TTC549 (cell line): ENCODE results near the gene FREM3.
"Not testable (repeated sequence)": the region's sequence is repeated elsewhere in the genome, so short reads cannot be mapped to it uniquely, and the experiment has no call there.

Source experiments
- FAIRE-seq: peaks from 2 replicates; lab custom pipeline; 2012; peaks lifted over from hg19 to GRCh38; lab: Jason Lieb, UNC

Gene FREM3

GRCh38 chr4:143700416-143701352, at the start of gene FREM3:
Gene FREM3, minus strand, starts transcription at chr4:143700675. Its CDS starts 0 bp downstream, at chr4:143700675.
- no peak for FAIRE-seq

- no peak for FAIRE-seq
Measured at GRCh38 chr4:143745874-143746273, 45.4 kb upstream of the FREM3 start.

GRCh38 chr4:143743591-143743990, 43.1 kb upstream of the FREM3 start:
- no peak for FAIRE-seq

GRCh38 chr4:143742834-143743233, 42.4 kb upstream of the FREM3 start:
- FAIRE-seq: no peak

DNA sequence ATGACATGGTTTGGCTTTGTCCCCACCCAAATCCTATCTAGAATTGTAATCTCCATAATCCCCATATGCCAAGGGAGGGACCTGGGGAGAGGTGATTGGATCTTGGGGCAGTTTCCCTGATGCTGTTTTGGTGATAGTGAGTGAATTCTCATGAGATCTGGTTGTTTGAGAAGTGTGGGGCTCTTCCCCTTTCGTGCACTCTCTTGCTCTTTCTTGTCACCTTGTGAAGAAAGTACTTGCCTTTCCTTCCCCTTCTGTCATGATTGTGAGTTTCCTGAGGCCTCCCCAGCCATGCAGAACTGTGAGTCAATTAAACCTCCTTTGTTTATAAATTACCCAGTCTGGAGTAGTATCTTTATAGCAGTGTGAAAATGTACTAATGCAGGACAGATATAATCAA, 36.4 kb upstream of the FREM3 start:
- FAIRE-seq: no peak

- FAIRE-seq: not testable (repeated sequence)
Measured at GRCh38 chr4:143736061-143736460, 35.6 kb upstream of the FREM3 start.

GRCh38 chr4:143728166-143728565, 27.7 kb upstream of the FREM3 start:
- FAIRE-seq: no peak

DNA sequence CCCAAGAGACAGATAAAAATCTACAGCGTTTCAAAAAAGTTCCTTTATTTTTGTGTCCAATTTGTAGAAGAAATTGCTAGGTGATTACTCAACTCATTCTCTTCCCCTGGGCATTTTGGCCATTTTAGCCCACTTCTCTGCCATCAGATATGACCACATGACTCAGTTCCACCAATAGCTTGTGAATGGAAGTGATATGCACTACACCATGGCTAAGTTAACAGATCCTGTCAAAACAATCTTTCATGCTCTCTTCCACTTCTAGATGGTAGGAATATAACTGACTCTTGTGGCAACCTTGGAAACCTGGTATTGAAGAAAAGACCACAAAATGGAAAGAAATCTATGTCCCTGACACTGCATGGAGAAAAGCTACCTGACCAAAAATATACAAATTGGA, 26.2 kb upstream of the FREM3 start:
- FAIRE-seq: no peak

- no peak for FAIRE-seq
Measured at GRCh38 chr4:143721317-143721716, 20.8 kb upstream of the FREM3 start.

- FAIRE-seq: not testable (repeated sequence)
Measured at GRCh38 chr4:143718748-143719147, 18.3 kb upstream of the FREM3 start.

DNA sequence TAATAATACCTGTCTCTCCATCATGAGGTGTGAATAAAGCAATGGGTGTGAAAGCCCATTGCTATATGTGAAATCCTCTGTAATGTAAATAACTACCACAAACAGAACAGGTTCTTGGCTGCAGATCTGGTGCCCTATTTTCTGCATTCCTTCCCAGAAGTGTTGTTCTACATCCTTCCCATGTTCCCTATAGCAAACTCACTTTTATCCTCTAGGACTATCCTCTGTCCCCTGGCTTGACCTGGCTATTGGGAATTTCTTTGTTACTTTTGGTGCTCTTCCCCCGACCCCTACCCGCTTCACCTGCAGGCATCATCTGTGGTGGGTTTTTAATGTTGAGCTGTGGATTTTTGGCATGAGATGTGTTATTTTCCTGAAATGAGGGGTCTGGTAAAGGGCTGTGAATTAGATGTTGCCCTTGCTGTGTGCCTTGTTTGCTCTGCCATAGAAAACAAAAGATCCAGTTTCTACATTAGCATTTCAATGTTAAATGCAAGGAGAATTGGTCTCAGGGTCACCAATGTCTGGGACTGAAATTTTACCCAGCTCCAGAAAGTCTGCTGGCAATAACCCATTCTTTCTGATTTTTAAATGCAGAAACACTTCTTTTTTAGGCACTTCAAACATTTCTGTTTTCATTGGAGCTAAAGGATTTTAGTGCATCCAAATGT, 13.6 kb upstream of the FREM3 start:
- no peak for FAIRE-seq

- no peak for FAIRE-seq
Measured at GRCh38 chr4:143713553-143713952, 13.1 kb upstream of the FREM3 start.

GRCh38 chr4:143712155-143712550, 11.7 kb upstream of the FREM3 start:
- no peak for FAIRE-seq

DNA sequence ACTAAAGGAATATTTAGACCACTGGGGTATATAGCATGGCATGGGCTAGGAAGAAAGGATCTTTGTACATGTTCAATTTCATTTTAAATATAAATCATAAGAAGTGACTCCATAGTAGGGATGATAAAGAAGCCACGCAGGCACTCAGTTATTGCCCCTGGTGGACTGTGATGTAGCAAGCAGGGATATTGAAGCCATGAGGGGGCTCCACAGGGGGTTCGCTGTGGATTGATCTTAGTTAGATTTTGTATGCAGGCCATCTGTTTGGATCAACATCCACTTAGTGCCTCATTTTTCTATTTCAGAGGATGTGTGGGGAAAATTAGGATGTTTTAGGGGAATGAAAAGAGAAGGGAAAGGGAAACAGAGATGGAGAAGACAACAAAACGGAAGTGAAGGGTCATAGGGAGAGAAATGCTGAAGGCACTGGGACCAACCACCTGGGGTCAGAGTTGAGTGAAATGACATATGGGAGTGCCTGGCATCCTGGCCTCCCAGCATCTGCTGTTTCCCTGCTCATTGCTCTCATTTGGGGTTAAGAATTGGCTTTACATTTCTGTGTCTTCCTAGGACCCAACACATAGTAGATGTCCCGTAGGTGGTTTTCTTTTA, 11.2 kb upstream of the FREM3 start:
- no peak for FAIRE-seq

DNA sequence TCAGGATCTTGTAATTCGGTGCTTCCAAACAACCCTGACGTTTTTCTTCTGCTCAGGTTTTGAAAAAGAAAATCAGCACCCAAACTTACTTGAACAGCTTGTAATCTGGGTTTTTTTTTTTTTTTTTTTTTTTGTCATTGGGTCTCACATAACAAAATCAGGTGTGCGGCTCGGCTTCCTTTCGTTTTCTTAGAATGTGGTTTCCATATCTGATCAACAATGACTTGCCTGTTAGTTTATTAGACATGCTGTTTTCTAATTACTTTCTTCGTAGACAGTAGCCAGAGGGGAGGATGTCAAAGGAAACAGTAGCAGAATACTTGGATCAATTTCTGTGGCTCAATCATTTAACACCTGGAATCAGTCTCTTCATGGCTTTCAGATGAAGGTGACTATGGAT, 890 bp upstream of the FREM3 start:
- no peak for FAIRE-seq

DNA sequence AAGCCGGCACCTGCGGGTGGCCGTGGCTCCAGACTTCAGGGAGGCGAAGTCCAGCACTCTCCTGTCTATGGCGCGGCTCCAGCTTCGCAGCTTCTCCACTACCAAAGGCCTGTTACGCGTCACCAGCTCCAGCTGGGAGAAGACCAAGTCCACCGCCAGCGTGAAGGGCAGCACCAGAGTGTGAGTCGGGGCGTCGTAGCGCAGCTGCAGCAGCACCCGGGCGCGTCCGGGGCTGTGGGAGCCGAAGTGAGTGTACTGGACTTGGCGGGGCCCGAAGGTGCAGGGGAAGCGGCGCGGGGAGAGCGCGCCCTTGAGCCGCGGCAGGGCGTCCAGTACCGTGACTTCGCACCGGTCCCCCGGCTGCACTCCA, 444 bp downstream of the FREM3 start:
- FAIRE-seq: no peak

- FAIRE-seq: no peak
Measured at GRCh38 chr4:143699331-143700045, 987 bp downstream of the FREM3 start.

DNA sequence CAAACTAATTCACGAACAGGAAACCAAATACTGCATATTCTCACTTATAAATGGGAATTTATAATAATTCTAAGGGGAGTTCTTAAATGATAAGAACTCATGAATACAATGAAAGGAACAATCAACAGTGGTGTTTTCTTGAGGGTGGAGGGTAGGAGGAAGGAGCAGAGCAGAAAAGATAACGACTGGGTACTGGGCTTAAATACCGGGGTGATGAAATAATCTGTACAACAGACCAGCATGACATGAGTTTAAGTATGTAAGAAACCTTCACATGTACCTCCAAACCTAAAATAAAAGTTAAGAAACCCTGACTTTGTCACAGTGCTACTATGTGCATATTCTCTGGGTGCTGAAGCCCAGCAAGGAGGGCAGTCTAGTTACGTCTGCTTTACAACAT, 6.6 kb downstream of the FREM3 start:
- FAIRE-seq: no peak

DNA sequence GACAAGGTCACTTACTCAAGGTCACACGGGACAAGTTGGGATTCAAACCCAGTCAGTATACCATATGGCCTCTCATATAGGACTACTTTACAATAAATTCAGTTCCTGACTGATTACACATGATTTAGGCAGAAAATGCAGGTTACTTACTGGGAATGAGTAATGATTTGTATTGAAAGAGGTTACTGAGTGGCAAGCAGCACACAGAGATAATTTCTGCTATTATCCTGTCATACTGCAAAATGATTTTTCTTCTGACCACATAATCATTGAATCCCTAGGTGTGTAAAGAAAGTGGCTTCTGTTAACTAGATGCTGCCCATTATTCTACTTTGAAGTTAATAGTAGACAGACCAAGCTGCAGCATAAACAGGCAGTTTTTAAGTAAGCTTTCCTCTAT, 8.2 kb downstream of the FREM3 start:
- FAIRE-seq: no peak

- FAIRE-seq: no peak
Measured at GRCh38 chr4:143679434-143679833, 21.0 kb downstream of the FREM3 start.

- not testable (repeated sequence) for FAIRE-seq
Measured at GRCh38 chr4:143673629-143674028, 26.8 kb downstream of the FREM3 start.

DNA sequence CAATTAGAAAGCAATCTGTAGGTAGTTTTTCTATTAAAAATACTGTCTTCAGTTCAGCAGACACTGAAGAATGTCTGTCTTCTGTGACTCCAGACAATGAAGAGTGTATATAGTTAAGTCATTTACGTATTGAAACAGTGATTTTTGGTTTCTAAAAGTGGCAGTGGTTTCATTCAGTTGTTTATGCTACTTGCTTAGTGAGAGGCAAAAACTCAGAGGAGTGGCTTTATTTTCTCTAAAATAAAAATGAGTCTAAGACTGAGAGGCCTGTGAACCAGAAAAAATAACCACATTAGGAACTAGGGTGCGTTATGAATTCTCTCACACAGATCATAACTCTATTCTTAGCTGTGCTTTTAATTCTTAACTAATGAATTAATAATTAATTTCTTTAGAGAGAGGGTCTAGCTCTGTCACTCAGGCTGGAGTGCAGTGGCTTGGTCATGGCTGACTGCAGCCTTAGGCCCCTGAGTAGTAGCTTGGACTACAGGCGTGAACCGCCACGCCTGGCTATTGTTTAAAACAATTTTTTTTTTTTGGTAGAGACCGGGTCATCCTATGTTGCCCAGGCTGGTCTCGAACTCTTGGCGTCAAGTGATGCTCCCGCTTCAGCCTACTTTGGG, 31.4 kb downstream of the FREM3 start:
- no peak for FAIRE-seq
